HG03342 (cell line): ENCODE measurements around the gene SLFN13.
"Not testable (repeated sequence)": the region's sequence is repeated elsewhere in the genome, so short reads cannot be mapped to it uniquely, and the experiment has no call there.

Experiments used
- ATAC-seq: cut with Tn5 transposase; IDR thresholded peaks from one replicate; pipeline ENCODE4 v1.9.1; 2021; ENCODE audit warnings: mild to moderate bottlenecking, moderate library complexity; ENCODE audit not compliant: unreplicated experiment

Gene SLFN13

GRCh38 chr17:35432176-35433074, 16.1 kb downstream of the SLFN13 start, which contains the start of gene SLFN12:
SLFN12 (minus strand) TSS chr17:35432500; CDS start chr17:35423028, 9,472 bp downstream.
- peak; percentile 85 for ATAC-seq

- no peak for ATAC-seq
Observed at GRCh38 chr17:35429702-35430101, 18.9 kb downstream of the SLFN13 start.

GRCh38 chr17:35428229-35428628, 20.3 kb downstream of the SLFN13 start:
- ATAC-seq = no peak

GRCh38 chr17:35423761-35424160, 24.8 kb downstream of the SLFN13 start:
- ATAC-seq = no peak

- not testable (repeated sequence) for ATAC-seq
Observed at GRCh38 chr17:35421069-35421468, 27.5 kb downstream of the SLFN13 start.

- no peak for ATAC-seq
Observed at GRCh38 chr17:35416659-35417058, 31.9 kb downstream of the SLFN13 start.

GRCh38 chr17:35414707-35415106, 33.9 kb downstream of the SLFN13 start:
- not testable (repeated sequence) for ATAC-seq

- ATAC-seq = no peak
Observed at GRCh38 chr17:35414247-35414646, 34.3 kb downstream of the SLFN13 start.

- no peak for ATAC-seq
Observed at GRCh38 chr17:35407531-35407930, 41.0 kb downstream of the SLFN13 start.

- ATAC-seq = no peak
Observed at GRCh38 chr17:35406568-35406967, 42.0 kb downstream of the SLFN13 start.

- ATAC-seq = no peak
Observed at GRCh38 chr17:35404360-35404759, 44.2 kb downstream of the SLFN13 start.

- ATAC-seq = not testable (repeated sequence)
Observed at GRCh38 chr17:35393783-35394182, 54.8 kb downstream of the SLFN13 start.

- no peak for ATAC-seq
Observed at GRCh38 chr17:35390663-35391062, 57.9 kb downstream of the SLFN13 start.

- no peak for ATAC-seq
Observed at GRCh38 chr17:35390156-35390555, 58.4 kb downstream of the SLFN13 start.

- no peak for ATAC-seq
Observed at GRCh38 chr17:35387496-35387895, 61.1 kb downstream of the SLFN13 start.
